Spleen (tissue), 7 donors: ENCODE data around the gene RAPGEF4.

Experiments
- CTCF ChIP-seq, 11 experiments: fragments of 200-600 bp in 7 of 11; fragments of 450-650 bp in 4 of 11; sonication (generic) in 4 of 11; IDR thresholded peaks in 8 of 11; conservative IDR thresholded peaks in 3 of 11; 1 replicate in 7 of 11; 2 replicates in 4 of 11; pipeline versions ENCODE4 v1.4.0 to v1.8.0; 2016 to 2021; ENCODE audit warnings: antibody characterized with exemption in 11 of 11, inconsistent platforms in 4 of 11, mild to moderate bottlenecking in 1 of 11
- POLR2A ChIP-seq, 3 donors: fragments of 450-650 bp; IDR thresholded peaks; one replicate each; pipeline ENCODE4 v1.5.1; 2017; ENCODE audit warnings: antibody characterized with exemption in 3 of 3, mild to moderate bottlenecking in 1 of 3
- POLR2AphosphoS5 ChIP-seq, 3 donors: sonication (generic); formaldehyde crosslinking; IDR thresholded peaks; one replicate each; pipeline ENCODE4 v1.5.1; 2017; ENCODE audit warnings: antibody characterized with exemption in 3 of 3
- donor health status: DM: no; HTN: no; CAD: no; lungs with moderate emphysema.
- donor health status: DM: no; HTN: no; CAD: no.
- donor health status: DM: no; HTN: no; CAD: no.

GRCh38 chr2:173079973-173080860 lies 344.6 kb downstream of the RAPGEF4 start:
- TF ChIP-seq CTCF (IDR thresholded peaks at IDR 0.05 in 8 of 11, conservative IDR thresholded peaks at IDR 0.05 in 3 of 11) (no peak), POLR2A (IDR thresholded peaks at IDR 0.05) (no peak), POLR2AphosphoS5 (IDR thresholded peaks at IDR 0.05) (no peak)
